GM19463 (cell line): ENCODE results near the gene TAX1BP3.

ENCODE experiments used
- ATAC-seq: cut with Tn5 transposase; IDR thresholded peaks from one replicate; pipeline ENCODE4 v1.9.1; 2021; ENCODE audit warnings: mild to moderate bottlenecking, moderate library complexity; ENCODE audit not compliant: unreplicated experiment

TAX1BP3 gene

GRCh38 chr17:3688852-3689261, 20.5 kb upstream of the TAX1BP3 start:
- ATAC-seq, result no peak

- ATAC-seq, result no peak
Measured at GRCh38 chr17:3688027-3688553, 19.7 kb upstream of the TAX1BP3 start.

- ATAC-seq, result no peak
Measured at GRCh38 chr17:3685174-3685573, 16.8 kb upstream of the TAX1BP3 start.

- ATAC-seq, result no peak
Measured at GRCh38 chr17:3683054-3683511, 14.7 kb upstream of the TAX1BP3 start.

- ATAC-seq, result no peak
Measured at GRCh38 chr17:3682033-3682432, 13.7 kb upstream of the TAX1BP3 start.

- no peak for ATAC-seq
Measured at GRCh38 chr17:3681565-3681964, 13.2 kb upstream of the TAX1BP3 start.

- no peak for ATAC-seq
Measured at GRCh38 chr17:3681057-3681456, 12.7 kb upstream of the TAX1BP3 start.

- ATAC-seq, result no peak
Measured at GRCh38 chr17:3679531-3680126, 11.3 kb upstream of the TAX1BP3 start.

- ATAC-seq, result no peak
Measured at GRCh38 chr17:3678821-3679530, 10.6 kb upstream of the TAX1BP3 start.

GRCh38 chr17:3678095-3678820, 9.9 kb upstream of the TAX1BP3 start:
- ATAC-seq, result no peak

GRCh38 chr17:3675886-3676285, 7.5 kb upstream of the TAX1BP3 start:
- no peak for ATAC-seq

GRCh38 chr17:3672571-3672970, 4.2 kb upstream of the TAX1BP3 start:
- ATAC-seq, result no peak

GRCh38 chr17:3669548-3669947, 1.2 kb upstream of the TAX1BP3 start:
- no peak for ATAC-seq

- ATAC-seq, result no peak
Measured at GRCh38 chr17:3669085-3669347, 638 bp upstream of the TAX1BP3 start.

- peak; percentile 5 for ATAC-seq
Measured at GRCh38 chr17:3667366-3668278, 756 bp downstream of the TAX1BP3 start.

GRCh38 chr17:3666516-3666915, 1.9 kb downstream of the TAX1BP3 start:
- no peak for ATAC-seq

- ATAC-seq, result no peak
Measured at GRCh38 chr17:3665834-3666233, 2.5 kb downstream of the TAX1BP3 start.

- ATAC-seq, result no peak
Measured at GRCh38 chr17:3663102-3664011, 5.0 kb downstream of the TAX1BP3 start.

- no peak for ATAC-seq
Measured at GRCh38 chr17:3660311-3660891, 8.0 kb downstream of the TAX1BP3 start.
